Measurements from ENCODE around the gene ZNF672.

The ZNF672 gene

DNA sequence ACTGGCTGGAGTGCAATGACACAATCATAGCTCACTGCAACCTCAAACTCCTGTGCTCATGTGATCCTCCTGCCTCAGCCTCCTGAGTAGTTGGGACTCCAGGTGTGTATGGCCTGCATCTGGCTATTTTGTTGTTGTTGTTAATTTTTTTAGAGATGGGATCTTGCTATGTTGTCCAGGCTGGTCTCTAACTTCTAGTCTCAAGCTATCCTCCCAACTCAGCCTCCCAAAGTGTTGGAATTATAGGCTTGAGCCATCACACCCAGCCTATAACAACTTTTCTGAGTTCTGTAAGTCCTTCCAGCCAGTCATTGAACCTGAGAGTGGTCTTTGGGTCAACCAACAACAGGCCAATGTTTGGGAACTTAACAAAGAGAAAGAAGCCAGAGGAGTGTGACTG lies 56.8 kb downstream of the ZNF672 start:
- DNase-seq, result no peak

- DNase-seq, result no peak
These were observed 59.7 kb downstream of the ZNF672 start for GRCh38 chr1:248897412-248898337.
